ENCODE results near the gene ZNF808. TPM values are rescaled to one million over a fixed set of nuclear protein-coding genes. Genes with fewer than 3 reads are reported as not detected.

Gene ZNF808
- total RNA-seq, 1 experiment from 2014 or later = 35.7 TPM

DNA sequence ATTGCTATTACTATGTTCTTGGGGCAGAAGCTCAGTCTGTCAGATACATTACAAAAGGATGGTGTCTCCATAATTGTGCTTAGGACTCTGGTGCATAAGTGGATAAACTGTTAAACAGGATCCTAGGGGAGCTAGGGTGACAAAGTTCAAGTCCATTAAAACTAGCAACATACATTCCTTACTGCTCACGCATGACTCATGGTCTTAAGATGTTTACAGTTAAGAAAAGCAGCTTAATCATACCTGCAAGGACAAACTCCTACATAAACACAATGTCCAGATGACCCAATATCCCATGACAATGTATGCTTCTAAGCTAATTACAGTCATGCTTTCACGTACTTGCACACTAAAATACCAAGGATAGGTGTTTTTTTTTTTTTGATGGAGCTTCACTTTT, 39.1 kb downstream of the ZNF808 start:
- no peak overlapping the region for H3K4me2 ChIP-seq (ENCODE audit: insufficient read depth, insufficient read length, low read length)
- no peak overlapping the region for H2BK20ac ChIP-seq (ENCODE audit: low read depth, low read length, poor library complexity, severe bottlenecking)
- no peaks in the 10 kb centered on the region for H3K9me3 Mint-ChIP-seq

More for the DNA sequence above, 39.1 kb downstream of the ZNF808 start:
- no peak overlapping the region for H3K56ac ChIP-seq (ENCODE audit: insufficient read length, low read depth, low read length)
- H3K9ac ChIP-seq (ENCODE audit: extremely low read depth, insufficient read length, low read length) = no peak overlapping the region
- H3K27ac ChIP-seq (ENCODE audit: insufficient read length, low read depth, low read length) = no peak overlapping the region
- no CpG with 5 or more reads among the region's 2 CpGs for WGBS (ENCODE audit: extremely low coverage, insufficient read length, low lambda C conversion rate)
- H3K79me1 ChIP-seq (ENCODE audit: insufficient read depth, low read depth, low read length, poor library complexity, severe bottlenecking) = no peaks in the 10 kb centered on the region
- Mint-ChIP-seq H3K4me1 (peaks cover 34% of the 10 kb centered on the region in 2 experiments), H3K27ac (no peak overlapping the region), H3K4me3 (no peak overlapping the region), H3K27me3 (ENCODE audit: low read depth) (no peaks in the 10 kb centered on the region), H3K36me3 (ENCODE audit: insufficient read depth in 1 of 3, low read depth in 3 of 3) (peaks cover 0 to 22% (median 19%) of the 10 kb centered on the region in 3 experiments; a peak in 6 of 7 replicates)
- no peak overlapping the region for H4K8ac ChIP-seq (replicated peaks; ENCODE audit: insufficient read length, low read depth, low read length)
- H2BK5ac ChIP-seq (ENCODE audit: insufficient read length, low read length) = no peak overlapping the region
- no peak overlapping the region for H2BK15ac ChIP-seq (ENCODE audit: low read depth, low read length)
- H3K14ac ChIP-seq (ENCODE audit: insufficient read depth, low read length) = no peak overlapping the region
- TF ChIP-seq, protein P1, sequence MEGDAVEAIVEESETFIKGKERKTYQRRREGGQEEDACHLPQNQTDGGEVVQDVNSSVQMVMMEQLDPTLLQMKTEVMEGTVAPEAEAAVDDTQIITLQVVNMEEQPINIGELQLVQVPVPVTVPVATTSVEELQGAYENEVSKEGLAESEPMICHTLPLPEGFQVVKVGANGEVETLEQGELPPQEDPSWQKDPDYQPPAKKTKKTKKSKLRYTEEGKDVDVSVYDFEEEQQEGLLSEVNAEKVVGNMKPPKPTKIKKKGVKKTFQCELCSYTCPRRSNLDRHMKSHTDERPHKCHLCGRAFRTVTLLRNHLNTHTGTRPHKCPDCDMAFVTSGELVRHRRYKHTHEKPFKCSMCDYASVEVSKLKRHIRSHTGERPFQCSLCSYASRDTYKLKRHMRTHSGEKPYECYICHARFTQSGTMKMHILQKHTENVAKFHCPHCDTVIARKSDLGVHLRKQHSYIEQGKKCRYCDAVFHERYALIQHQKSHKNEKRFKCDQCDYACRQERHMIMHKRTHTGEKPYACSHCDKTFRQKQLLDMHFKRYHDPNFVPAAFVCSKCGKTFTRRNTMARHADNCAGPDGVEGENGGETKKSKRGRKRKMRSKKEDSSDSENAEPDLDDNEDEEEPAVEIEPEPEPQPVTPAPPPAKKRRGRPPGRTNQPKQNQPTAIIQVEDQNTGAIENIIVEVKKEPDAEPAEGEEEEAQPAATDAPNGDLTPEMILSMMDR (conservative IDR thresholded peaks at IDR 0.05) = no peak
- H3K9me3 ChIP-seq (ENCODE audit: control insufficient read depth, low read depth, low read length) = no peaks in the 10 kb centered on the region
- no peaks in the 10 kb centered on the region; the same call in 1 of the 2 replicates for H3K4me1 ChIP-seq (ENCODE audit: insufficient read depth, low read length)
- H4K91ac ChIP-seq (ENCODE audit: insufficient read length, low read depth, low read length) = no peak overlapping the region
- H2AK5ac ChIP-seq (ENCODE audit: insufficient read length, low read length) = no peak overlapping the region
- no peaks in the 10 kb centered on the region for H3K27me3 ChIP-seq (ENCODE audit: insufficient read depth, low read length)
- no peak overlapping the region for H2BK12ac ChIP-seq (ENCODE audit: insufficient read length, low read depth, low read length)
- H3K18ac ChIP-seq (ENCODE audit: insufficient read length, low read depth, low read length) = no peak overlapping the region
- DNase-seq = no peak
- no peak overlapping the region for H3K4ac ChIP-seq (ENCODE audit: low read depth, low read length)
- no peak overlapping the region for H3K23ac ChIP-seq (ENCODE audit: insufficient read length, low read depth, low read length)
- H2BK120ac ChIP-seq (ENCODE audit: low read depth, low read length, poor library complexity, severe bottlenecking) = no peak overlapping the region
- no peaks in the 10 kb centered on the region for H3K79me2 ChIP-seq (ENCODE audit: insufficient read depth, low read length)
- H3T11ph ChIP-seq (ENCODE audit: low read length) = no peak overlapping the region
- no peak overlapping the region for H4K5ac ChIP-seq (ENCODE audit: insufficient read length, low read depth, low read length)
- H3K23me2 ChIP-seq (ENCODE audit: insufficient read length, low read depth, low read length, poor library complexity, severe bottlenecking) = peaks cover 9% of the 10 kb centered on the region
- H4K20me1 ChIP-seq (ENCODE audit: control insufficient read depth, insufficient read depth, insufficient read length) = peaks cover 3% of the 10 kb centered on the region
- no peak overlapping the region for H2AFZ ChIP-seq (ENCODE audit: low read length)
